SK-N-SH treated with all-trans-retinoic acid at 6 μM for 48 hours (cell line): ENCODE results near the gene TEKT5.

ENCODE experiments used
- ATAC-seq: fragments of 200-7000 bp; cut with Tn5 transposase; 3 replicates; pipeline ENCODE4 v1.9.1; 2020; ENCODE audit warnings: mild to moderate bottlenecking, moderate library complexity
- ARNTL ChIP-seq: fragments of 450-650 bp; formaldehyde crosslinking; IDR thresholded peaks from 2 replicates; pipeline ENCODE4 v1.5.0; 2020; ENCODE audit warnings: low read depth, mild to moderate bottlenecking, moderate library complexity, borderline replicate concordance
- BACH2 ChIP-seq: fragments of 250-450 bp; sonication (Bioruptor Pico); IDR thresholded peaks from 2 replicates; pipeline ENCODE4 v1.9.0; 2021; ENCODE audit warnings: mild to moderate bottlenecking, borderline replicate concordance
- CREB5 ChIP-seq: fragments of 250-450 bp; sonication (Bioruptor Pico); IDR thresholded peaks from 2 replicates; pipeline ENCODE4 v1.5.1; 2020; ENCODE audit warnings: low read depth, mild to moderate bottlenecking, moderate library complexity
- GLIS3 ChIP-seq: fragments of 250-450 bp; sonication (Bioruptor Pico); IDR thresholded peaks from 2 replicates; pipeline ENCODE4 v1.5.0; 2020; ENCODE audit warnings: mild to moderate bottlenecking, moderate library complexity
- ISL1 ChIP-seq: fragments of 250-450 bp; sonication (Bioruptor Pico); IDR thresholded peaks from 2 replicates; pipeline ENCODE4 v2.1.2; 2022; ENCODE audit warnings: mild to moderate bottlenecking, moderate library complexity
- OSR1 ChIP-seq: fragments of 250-450 bp; sonication (Bioruptor Pico); IDR thresholded peaks from 2 replicates; pipeline ENCODE4 v1.8.0; 2022; ENCODE audit warnings: moderate library complexity, mild to moderate bottlenecking, inconsistent platforms
- PATZ1 ChIP-seq: fragments of 250-450 bp; sonication (Bioruptor Pico); IDR thresholded peaks from 2 replicates; pipeline ENCODE4 v1.8.0; 2020; ENCODE audit warnings: mild to moderate bottlenecking, moderate library complexity, borderline replicate concordance
- POU6F1 ChIP-seq: fragments of 250-450 bp; sonication (Bioruptor Pico); IDR thresholded peaks from 2 replicates; pipeline ENCODE4 v1.8.0; 2021; ENCODE audit warnings: low read depth, mild to moderate bottlenecking, moderate library complexity, borderline replicate concordance
- PPARA ChIP-seq: fragments of 250-450 bp; sonication (Bioruptor Pico); IDR thresholded peaks from 2 replicates; pipeline ENCODE4 v1.5.0; 2020; ENCODE audit warnings: mild to moderate bottlenecking, borderline replicate concordance
- RARB ChIP-seq: fragments of 250-450 bp; sonication (Bioruptor Pico); IDR thresholded peaks from 2 replicates; pipeline ENCODE4 v1.8.0; 2021; ENCODE audit warnings: mild to moderate bottlenecking, moderate library complexity
- SNAI2 ChIP-seq: fragments of 250-450 bp; sonication (Bioruptor Pico); IDR thresholded peaks from 2 replicates; pipeline ENCODE4 v1.5.0; 2020; ENCODE audit warnings: mild to moderate bottlenecking, moderate library complexity
- TCF4 ChIP-seq: fragments of 250-450 bp; sonication (Bioruptor Pico); IDR thresholded peaks from 2 replicates; pipeline ENCODE4 v1.8.0; 2021; ENCODE audit warnings: mild to moderate bottlenecking, moderate library complexity, borderline replicate concordance
- TOX ChIP-seq: fragments of 250-450 bp; sonication (Bioruptor Pico); IDR thresholded peaks from 2 replicates; pipeline ENCODE4 v1.8.0; 2021; ENCODE audit warnings: mild to moderate bottlenecking, moderate library complexity, borderline replicate concordance
- ZC3H10 ChIP-seq: fragments of 250-450 bp; sonication (Bioruptor Pico); IDR thresholded peaks from 2 replicates; pipeline ENCODE4 v1.5.1; 2021; ENCODE audit warnings: mild to moderate bottlenecking, moderate library complexity
- ZFP30 ChIP-seq: fragments of 450-650 bp; formaldehyde crosslinking; IDR thresholded peaks from 2 replicates; pipeline ENCODE4 v1.5.0; 2022; ENCODE audit warnings: mild to moderate bottlenecking, moderate library complexity
- ZNF70 ChIP-seq: fragments of 450-650 bp; formaldehyde crosslinking; IDR thresholded peaks from 2 replicates; pipeline ENCODE4 v1.5.0; 2020; ENCODE audit warnings: mild to moderate bottlenecking, moderate library complexity
- ZNF8 ChIP-seq: fragments of 450-650 bp; formaldehyde crosslinking; IDR thresholded peaks from 2 replicates; pipeline ENCODE4 v1.5.0; 2020; ENCODE audit warnings: mild to moderate bottlenecking, moderate library complexity
- TF ChIP-seq, protein P1 (sequence below): fragments of 250-450 bp; sonication (Bioruptor Pico); IDR thresholded peaks from 2 replicates; pipeline ENCODE4 v1.5.0; 2020; ENCODE audit warnings: mild to moderate bottlenecking, moderate library complexity
- TF ChIP-seq, protein P2 (sequence below): fragments of 250-450 bp; sonication (Bioruptor Pico); IDR thresholded peaks from 2 replicates; pipeline ENCODE4 v1.5.1; 2021; ENCODE audit warnings: mild to moderate bottlenecking, moderate library complexity

Gene TEKT5

GRCh38 chr16:10580883-10581247, 113.9 kb downstream of the TEKT5 start:
- no peak for TF ChIP-seq ARNTL (CRISPR knock-in tag)
- no peak for TF ChIP-seq TCF4 (CRISPR knock-in tag)
- TF ChIP-seq BACH2 (CRISPR knock-in tag), result no peak
- no peak for TF ChIP-seq PPARA (CRISPR knock-in tag)
- TF ChIP-seq ISL1, result no peak
- no peak for TF ChIP-seq PATZ1 (CRISPR knock-in tag)
- TF ChIP-seq POU6F1 (CRISPR knock-in tag), result no peak
- no peak for TF ChIP-seq GLIS3 (CRISPR knock-in tag)
- no peak for TF ChIP-seq RARB (CRISPR knock-in tag)
- TF ChIP-seq, protein P1, sequence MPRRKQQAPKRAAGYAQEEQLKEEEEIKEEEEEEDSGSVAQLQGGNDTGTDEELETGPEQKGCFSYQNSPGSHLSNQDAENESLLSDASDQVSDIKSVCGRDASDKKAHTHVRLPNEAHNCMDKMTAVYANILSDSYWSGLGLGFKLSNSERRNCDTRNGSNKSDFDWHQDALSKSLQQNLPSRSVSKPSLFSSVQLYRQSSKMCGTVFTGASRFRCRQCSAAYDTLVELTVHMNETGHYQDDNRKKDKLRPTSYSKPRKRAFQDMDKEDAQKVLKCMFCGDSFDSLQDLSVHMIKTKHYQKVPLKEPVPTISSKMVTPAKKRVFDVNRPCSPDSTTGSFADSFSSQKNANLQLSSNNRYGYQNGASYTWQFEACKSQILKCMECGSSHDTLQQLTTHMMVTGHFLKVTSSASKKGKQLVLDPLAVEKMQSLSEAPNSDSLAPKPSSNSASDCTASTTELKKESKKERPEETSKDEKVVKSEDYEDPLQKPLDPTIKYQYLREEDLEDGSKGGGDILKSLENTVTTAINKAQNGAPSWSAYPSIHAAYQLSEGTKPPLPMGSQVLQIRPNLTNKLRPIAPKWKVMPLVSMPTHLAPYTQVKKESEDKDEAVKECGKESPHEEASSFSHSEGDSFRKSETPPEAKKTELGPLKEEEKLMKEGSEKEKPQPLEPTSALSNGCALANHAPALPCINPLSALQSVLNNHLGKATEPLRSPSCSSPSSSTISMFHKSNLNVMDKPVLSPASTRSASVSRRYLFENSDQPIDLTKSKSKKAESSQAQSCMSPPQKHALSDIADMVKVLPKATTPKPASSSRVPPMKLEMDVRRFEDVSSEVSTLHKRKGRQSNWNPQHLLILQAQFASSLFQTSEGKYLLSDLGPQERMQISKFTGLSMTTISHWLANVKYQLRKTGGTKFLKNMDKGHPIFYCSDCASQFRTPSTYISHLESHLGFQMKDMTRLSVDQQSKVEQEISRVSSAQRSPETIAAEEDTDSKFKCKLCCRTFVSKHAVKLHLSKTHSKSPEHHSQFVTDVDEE, result no peak
- no peak for TF ChIP-seq ZC3H10
- TF ChIP-seq TOX (CRISPR knock-in tag), result no peak
- TF ChIP-seq ZNF8 (CRISPR knock-in tag), result no peak
- TF ChIP-seq ZNF70 (CRISPR knock-in tag), result no peak
- no peak for TF ChIP-seq CREB5 (CRISPR knock-in tag)
- TF ChIP-seq, protein P2, sequence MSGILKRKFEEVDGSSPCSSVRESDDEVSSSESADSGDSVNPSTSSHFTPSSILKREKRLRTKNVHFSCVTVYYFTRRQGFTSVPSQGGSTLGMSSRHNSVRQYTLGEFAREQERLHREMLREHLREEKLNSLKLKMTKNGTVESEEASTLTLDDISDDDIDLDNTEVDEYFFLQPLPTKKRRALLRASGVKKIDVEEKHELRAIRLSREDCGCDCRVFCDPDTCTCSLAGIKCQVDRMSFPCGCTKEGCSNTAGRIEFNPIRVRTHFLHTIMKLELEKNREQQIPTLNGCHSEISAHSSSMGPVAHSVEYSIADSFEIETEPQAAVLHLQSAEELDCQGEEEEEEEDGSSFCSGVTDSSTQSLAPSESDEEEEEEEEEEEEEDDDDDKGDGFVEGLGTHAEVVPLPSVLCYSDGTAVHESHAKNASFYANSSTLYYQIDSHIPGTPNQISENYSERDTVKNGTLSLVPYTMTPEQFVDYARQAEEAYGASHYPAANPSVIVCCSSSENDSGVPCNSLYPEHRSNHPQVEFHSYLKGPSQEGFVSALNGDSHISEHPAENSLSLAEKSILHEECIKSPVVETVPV (CRISPR knock-in tag), result no peak
- no peak for TF ChIP-seq SNAI2 (CRISPR knock-in tag)
- TF ChIP-seq OSR1 (CRISPR knock-in tag), result no peak
- no peak for TF ChIP-seq ZFP30 (CRISPR knock-in tag)
- ATAC-seq, result no peak

- TF ChIP-seq PATZ1 (CRISPR knock-in tag) (peak; percentile 66; the same call in 1 of the 2 replicates), GLIS3 (CRISPR knock-in tag) (no peak), TOX (CRISPR knock-in tag) (no peak)
- TF ChIP-seq, all 23 proteins: peak for 1
- peak; percentile 87 for ATAC-seq
These were observed 114.5 kb downstream of the TEKT5 start, which contains the start of gene EMP2 for GRCh38 chr16:10579965-10580882. EMP2 (minus strand) TSS chr16:10580598; CDS start chr16:10547617, 32,981 bp downstream.
